K562 (cell line): ENCODE data around the gene PCDH18. TPM values are rescaled to one million over a fixed set of nuclear protein-coding genes. Genes with fewer than 3 reads are reported as not detected.

ENCODE experiments used
- ATAC-seq: fragments of 200-7000 bp; cut with Tn5 transposase; 3 replicates; pipeline ENCODE4 v1.9.1; 2020; ENCODE audit warnings: moderate library complexity
- BruUV-seq: library from RNA; stranded (reverse); fragments of 400-500 nt; replicated peaks from 2 replicates; lab custom pipeline; 2021; lab: Mats Ljungman, UMichigan
- CTCF ChIA-PET: fragments of 300-600 bp; formaldehyde crosslinking; extraction: SDS; loops from one replicate; lab custom pipeline; 2021; ENCODE audit warnings: low intra/inter-chr PET ratio; lab: Yijun Ruan, JAX
- POLR2A ChIA-PET: fragments of 300-600, 350-650 bp; sonication (Branson Sonifier 250); formaldehyde crosslinking; extraction: SDS; loops from one replicate; lab custom pipeline; 2021; ENCODE audit warnings: antibody characterized with exemption, inconsistent platforms; lab: Yijun Ruan, JAX
- DNase-seq, 4 experiments: peaks; one replicate each; pipeline versions ENCODE4 v3.0.0 to v3.0.0-alpha.2; 2011 to 2018; ENCODE audit warnings: low spot score in 3 of 4, mixed read lengths in 3 of 4; ENCODE audit errors: extremely low read depth in 1 of 4
- FAIRE-seq: peaks from 2 replicates; lab custom pipeline; 2011; peaks lifted over from hg19 to GRCh38; lab: Jason Lieb, UNC
- H2AFZ ChIP-seq: 2 replicates; pipeline ENCODE4 v1.6.0; 2011; ENCODE audit warnings: low read depth, low read length, control low read depth, inconsistent platforms
- H3K27ac ChIP-seq: fragments of 200-600 bp; 3 replicates; pipeline ENCODE4 v1.8.0; 2011; ENCODE audit warnings: low read depth, mild to moderate bottlenecking, control low read depth, inconsistent platforms, low read length, moderate library complexity, mixed read lengths; ENCODE audit errors: extremely low read depth
- H3K27me3 ChIP-seq, 2 experiments: fragments of 300-600 bp in 1 of 2; 2 replicates in 1 of 2; 3 replicates in 1 of 2; pipeline versions ENCODE4 v1.6.0 to v1.8.0; 2011; ENCODE audit warnings: inconsistent platforms in 2 of 2, low read length in 2 of 2, mild to moderate bottlenecking in 1 of 2, mixed read lengths in 1 of 2, moderate library complexity in 1 of 2; ENCODE audit not compliant: control insufficient read depth in 2 of 2, insufficient read depth in 2 of 2
- H3K36me3 ChIP-seq: fragments of 300-600 bp; 3 replicates; pipeline ENCODE4 v1.8.0; 2011; ENCODE audit warnings: mild to moderate bottlenecking, low read length, inconsistent platforms; ENCODE audit not compliant: control insufficient read depth, insufficient read depth
- H3K4me1 ChIP-seq, 2 experiments: fragments of 200-600 bp in 1 of 2; replicated peaks in 1 of 2; 2 replicates in 1 of 2; 3 replicates in 1 of 2; pipeline versions ENCODE4 v1.5.1 to v1.8.0; 2011; ENCODE audit warnings: inconsistent platforms in 2 of 2, low read length in 2 of 2, mild to moderate bottlenecking in 1 of 2, mixed read lengths in 1 of 2, moderate library complexity in 1 of 2; ENCODE audit not compliant: control insufficient read depth in 2 of 2, insufficient read depth in 2 of 2
- H3K4me2 ChIP-seq: 2 replicates; pipeline ENCODE4 v1.6.1; 2011; ENCODE audit warnings: low read length, control low read depth, inconsistent platforms, mixed read lengths; ENCODE audit not compliant: insufficient read depth
- H3K4me3 ChIP-seq: fragments of 200-600 bp; sonication (generic), shearing (Covaris generic); 2 replicates; pipeline ENCODE4 v1.5.1; 2016; ENCODE audit warnings: control low read depth, inconsistent platforms
- H3K79me2 ChIP-seq: fragments of 200-600 bp; 3 replicates; pipeline ENCODE4 v1.8.0; 2011; ENCODE audit warnings: low read length, inconsistent platforms; ENCODE audit not compliant: control insufficient read depth, insufficient read depth
- H3K9ac ChIP-seq, 2 experiments: 2 replicates each; pipeline versions ENCODE4 v1.6.0 to v1.6.1; 2011; ENCODE audit warnings: low read depth in 2 of 2, low read length in 2 of 2, control low read depth in 1 of 2, inconsistent platforms in 1 of 2, mild to moderate bottlenecking in 1 of 2, mixed read lengths in 1 of 2; ENCODE audit not compliant: insufficient read depth in 1 of 2
- H3K9me1 ChIP-seq: one replicate; pipeline ENCODE4 v1.6.0; 2011; ENCODE audit warnings: inconsistent platforms, mild to moderate bottlenecking, low read length, moderate library complexity; ENCODE audit not compliant: control insufficient read depth, insufficient read depth
- H3K9me3 ChIP-seq: replicated peaks from 2 replicates; pipeline ENCODE4 v1.5.1; 2011; ENCODE audit warnings: low read depth, low read length, inconsistent platforms; ENCODE audit not compliant: control insufficient read depth, insufficient read depth
- H4K20me1 ChIP-seq: replicated peaks from 2 replicates; pipeline ENCODE4 v1.6.1; 2011; ENCODE audit warnings: low read length, inconsistent platforms, mixed read lengths; ENCODE audit not compliant: control insufficient read depth, insufficient read depth
- E2F4 ChIP-seq: sonication (generic); formaldehyde crosslinking; IDR thresholded peaks from 2 replicates; pipeline ENCODE4 v1.8.0; 2022; ENCODE audit warnings: mild to moderate bottlenecking, low read depth, missing genetic modification reagents
- HMG20B ChIP-seq: fragments of 250-450 bp; sonication (Bioruptor Pico); IDR thresholded peaks from 2 replicates; pipeline ENCODE4 v1.5.0; 2021; ENCODE audit warnings: mild to moderate bottlenecking
- HMGXB4 ChIP-seq: sonication (generic); formaldehyde crosslinking; IDR thresholded peaks from 2 replicates; pipeline ENCODE4 v1.8.1; 2023; ENCODE audit warnings: mild to moderate bottlenecking, missing genetic modification reagents
- NONO ChIP-seq, 2 experiments: fragments of 200-400 bp in 1 of 2; fragments of 450-650 bp in 1 of 2; formaldehyde crosslinking in 1 of 2; IDR thresholded peaks; 2 replicates each; pipeline ENCODE4 v1.6.1; 2017; ENCODE audit warnings: low read depth in 2 of 2, mild to moderate bottlenecking in 2 of 2, moderate library complexity in 2 of 2, low read length in 1 of 2
- NR0B1 ChIP-seq: fragments of 450-650 bp; IDR thresholded peaks from one replicate; pipeline ENCODE4 v1.6.1; 2018; ENCODE audit warnings: mild to moderate bottlenecking, moderate library complexity; ENCODE audit not compliant: partially characterized antibody
- SMAD1 ChIP-seq: fragments of 150-350 bp; IDR thresholded peaks from 2 replicates; pipeline ENCODE4 v1.6.1; 2014; ENCODE audit warnings: low read length, low read depth; ENCODE audit not compliant: partially characterized antibody
- SP1 ChIP-seq: sonication (generic); formaldehyde crosslinking; IDR thresholded peaks from 2 replicates; pipeline ENCODE4 v1.8.1; 2022; ENCODE audit warnings: mild to moderate bottlenecking, missing genetic modification reagents
- TARDBP ChIP-seq: fragments of 450-650 bp; IDR thresholded peaks from 2 replicates; pipeline ENCODE4 v1.6.1; 2016
- ZBTB33 ChIP-seq: sonication (generic); formaldehyde crosslinking; IDR thresholded peaks from 2 replicates; pipeline ENCODE4 v1.8.1; 2023; ENCODE audit warnings: mild to moderate bottlenecking, missing genetic modification reagents
- ZNF280A ChIP-seq: fragments of 450-650 bp; IDR thresholded peaks from 2 replicates; pipeline ENCODE4 v1.6.1; 2018; ENCODE audit warnings: mild to moderate bottlenecking, low read depth; ENCODE audit not compliant: partially characterized antibody
- ZNF431 ChIP-seq: sonication (generic); formaldehyde crosslinking; IDR thresholded peaks from 2 replicates; pipeline ENCODE4 v1.8.0; 2022; ENCODE audit warnings: mild to moderate bottlenecking, missing genetic modification reagents
- WGBS: fragments of 100-300 bp; shearing (Covaris generic); methylation state at CpG from one replicate; pipeline ENCODE4 v1.1.6; 2016; ENCODE audit warnings: low coverage, mixed read lengths; ENCODE audit not compliant: insufficient coverage; ENCODE audit errors: missing lambda C conversion rate; 5-methylcytosine and 5-hydroxymethylcytosine counted together
- in situ Hi-C: fragments of 300-500 bp; cut with MboI; formaldehyde crosslinking; loops from 4 replicates; pipeline ENCODE4 v1.15.0; 2018; ENCODE audit warnings: inconsistent platforms, mixed read lengths
- intact Hi-C: fragments of 100-400 bp; cut with micrococcal nuclease; formaldehyde crosslinking; loops from 2 replicates; pipeline ENCODE4 v1.14.2; 2022
- polyA plus RNA-seq, 8 experiments: library from polyadenylated mRNA; depleted of rRNA in 4 of 8; stranded (reverse) in 5 of 8; unstranded in 3 of 8; fragments of >200 nt; fragmentation: Nextera tagmentation in 2 of 8; fragmentation: Illumina TruSeq in 1 of 8; extraction: Ambion mirVana in 2 of 8; extraction: Trizol in 1 of 8; gene quantifications; 2 replicates each; pipeline versions ENCODE4 v1.2.1 to v1.2.3, GENCODE V29; 2011 to 2014; ENCODE audit warnings: inconsistent platforms in 1 of 8, missing spikeins in 1 of 8
- total RNA-seq, 7 experiments: library from RNA; depleted of rRNA in 6 of 7; stranded (reverse); fragments of >200 nt in 6 of 7; fragmentation: Illumina TruSeq in 2 of 7; extraction: Trizol in 2 of 7; gene quantifications; 2 replicates each; pipeline versions ENCODE4 v1.2.1 to v1.2.3, GENCODE V29; 2011 to 2021; ENCODE audit warnings: low replicate concordance in 1 of 7

PCDH18 gene
- total and polyA plus RNA-seq, 9 of the 15 experiments (the other 6 are each of a cell fraction or from before 2014, with no cell fraction given): 0.04 to 0.09 TPM; not detected in 7

- H3K9me3 ChIP-seq: no peaks in the 10 kb centered on the region
- no peaks in the 10 kb centered on the region for H3K9me1 ChIP-seq
- BruUV-seq: no TSS peak
- no peak overlapping the region for H2AFZ ChIP-seq
- H3K9ac ChIP-seq: no peak overlapping the region
- FAIRE-seq: no peak
- TF ChIP-seq NR0B1: no peak
- no peak for TF ChIP-seq ZBTB33 (CRISPR knock-in tag)
- TF ChIP-seq ZNF280A: no peak
- no peak for TF ChIP-seq SP1 (CRISPR knock-in tag)
- TF ChIP-seq ZNF431 (CRISPR knock-in tag): no peak
- no peak for TF ChIP-seq E2F4
- TF ChIP-seq SMAD1: no peak
- no peak for TF ChIP-seq NONO (IDR thresholded peaks at IDR 0.05; ENCODE audit: low read depth in 2 of 2, low read length in 1 of 2)
- no peak for TF ChIP-seq TARDBP
- no peak for TF ChIP-seq HMG20B (CRISPR knock-in tag)
- TF ChIP-seq HMGXB4 (CRISPR knock-in tag): no peak
- no peak for ATAC-seq
- no peak overlapping the region for H3K4me2 ChIP-seq
- ChIA-PET POLR2A (no interaction called here), CTCF (no interaction called here)
- in situ Hi-C loops (no loop called here), intact Hi-C loops (no loop called here)
- H3K4me1 ChIP-seq: no peaks in the 10 kb centered on the region
- no peaks in the 10 kb centered on the region for H3K79me2 ChIP-seq
- H3K27me3 ChIP-seq: no peaks in the 10 kb centered on the region
- WGBS: 0% methylated on average over 3 of the region's 3 CpGs
- no peaks in the 10 kb centered on the region for H3K36me3 ChIP-seq
- H3K4me3 ChIP-seq: no peak overlapping the region
- no peak overlapping the region for H3K27ac ChIP-seq
- DNase-seq: no peak
- H4K20me1 ChIP-seq: no peaks in the 10 kb centered on the region
Observed at GRCh38 chr4:137541181-137541580, 8.9 kb upstream of the PCDH18 start.
